ENCODE measurements around the gene TMOD4.
"Not testable (repeated sequence)": the region's sequence is repeated elsewhere in the genome, so short reads cannot be mapped to it uniquely, and the experiment has no call there.

The TMOD4 gene

GRCh38 chr1:151175863-151176262, at the start of gene TMOD4:
Gene TMOD4, minus strand, starts transcription at chr1:151175981. Its CDS starts 1,106 bp downstream, at chr1:151174875.
- DNase-seq (ENCODE audit: insufficient read length, low spot score) = no peak
- no peak for FAIRE-seq

- no peak for DNase-seq (ENCODE audit: insufficient read length, low spot score)
- FAIRE-seq = no peak
These were observed 46.3 kb upstream of the TMOD4 start for GRCh38 chr1:151222130-151222529.

- no peak for DNase-seq (ENCODE audit: insufficient read length, low spot score)
- FAIRE-seq = no peak
These were observed 45.8 kb upstream of the TMOD4 start for GRCh38 chr1:151221616-151222015.

- FAIRE-seq (no peak), DNase-seq (ENCODE audit: insufficient read length, low spot score) (no peak)
These were observed 37.8 kb upstream of the TMOD4 start for GRCh38 chr1:151213560-151213959.

GRCh38 chr1:151211972-151212705, 36.4 kb upstream of the TMOD4 start:
- FAIRE-seq = no peak

DNA sequence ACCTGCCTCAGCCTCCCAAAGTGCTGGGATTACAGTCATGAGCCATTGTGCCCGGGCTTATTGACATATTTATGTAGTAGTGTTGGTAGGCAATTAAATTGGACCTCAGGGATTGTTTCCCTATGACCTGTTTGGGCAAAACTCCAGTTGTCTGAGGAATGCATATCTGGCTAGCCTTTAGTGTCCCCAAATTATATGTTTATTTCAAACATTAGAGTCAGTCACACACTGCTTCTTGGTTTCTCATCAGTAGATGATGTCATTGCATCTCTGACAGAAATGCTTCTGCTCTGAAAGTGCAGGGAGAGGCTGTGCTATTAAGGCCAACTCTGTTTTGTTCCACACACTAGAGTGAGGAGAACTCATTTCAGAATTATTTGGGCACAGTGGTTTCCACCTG, 35.0 kb upstream of the TMOD4 start:
- DNase-seq (ENCODE audit: insufficient read length, low spot score) (no peak), FAIRE-seq (no peak)

More at GRCh38 chr1:151211972-151212705, 36.4 kb upstream of the TMOD4 start:
- no peak for DNase-seq (ENCODE audit: insufficient read length, low spot score)

GRCh38 chr1:151205381-151205965, 29.7 kb upstream of the TMOD4 start:
- not testable (repeated sequence) for DNase-seq (ENCODE audit: insufficient read length, low spot score); FAIRE-seq

- peak; percentile 54 for DNase-seq (ENCODE audit: insufficient read length, low spot score)
- no peak for FAIRE-seq
These were observed 24.2 kb upstream of the TMOD4 start for GRCh38 chr1:151199873-151200581.

DNA sequence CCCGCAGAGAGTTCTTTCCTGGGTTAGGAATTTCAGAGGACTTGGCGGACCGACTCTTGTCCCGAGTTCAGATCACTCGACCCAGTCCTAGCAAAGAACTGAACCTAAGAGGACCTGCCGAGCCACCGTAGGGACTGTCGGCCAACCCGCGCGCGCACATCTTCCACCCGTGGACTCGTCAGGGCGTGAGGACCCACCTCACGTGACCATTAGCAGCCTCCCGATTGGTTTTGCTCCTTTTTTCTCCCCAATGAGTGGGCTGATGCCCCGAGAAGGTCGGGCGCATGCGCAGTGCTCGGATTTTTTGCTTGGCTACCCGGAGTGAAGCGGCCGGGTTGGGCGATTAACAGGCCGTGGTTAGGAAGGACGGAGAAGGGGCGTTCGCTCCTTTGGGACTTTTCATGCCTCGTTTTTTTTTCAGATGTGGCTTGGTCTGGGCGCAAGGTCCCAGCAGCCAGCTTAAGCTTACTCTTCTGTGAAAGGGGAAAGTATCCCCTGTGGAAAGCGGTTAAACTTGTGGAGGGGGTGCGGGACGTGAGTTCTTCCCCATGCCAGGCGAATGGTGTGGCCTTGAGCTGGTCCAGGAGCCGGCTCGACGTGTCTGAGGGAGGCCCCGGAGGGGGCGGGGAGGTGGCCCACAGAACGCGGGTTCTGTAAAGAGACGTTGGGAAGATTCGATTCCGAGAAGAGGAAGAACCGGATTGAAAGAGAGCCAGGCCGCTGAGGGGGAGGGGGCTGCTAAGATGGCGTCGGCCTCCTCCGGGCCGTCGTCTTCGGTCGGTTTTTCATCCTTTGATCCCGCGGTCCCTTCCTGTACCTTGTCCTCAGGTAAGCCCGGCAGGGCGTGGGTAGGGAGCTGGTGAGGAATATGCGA, 22.7 kb upstream of the TMOD4 start, which contains the start of gene PIP5K1A:
TSS of gene PIP5K1A (plus strand) at position 299 of the 874 bp plus-strand sequence. CDS start at position 744, 445 bp downstream.
- FAIRE-seq (no peak), DNase-seq (ENCODE audit: insufficient read length, low spot score) (peak; percentile 98)

DNA sequence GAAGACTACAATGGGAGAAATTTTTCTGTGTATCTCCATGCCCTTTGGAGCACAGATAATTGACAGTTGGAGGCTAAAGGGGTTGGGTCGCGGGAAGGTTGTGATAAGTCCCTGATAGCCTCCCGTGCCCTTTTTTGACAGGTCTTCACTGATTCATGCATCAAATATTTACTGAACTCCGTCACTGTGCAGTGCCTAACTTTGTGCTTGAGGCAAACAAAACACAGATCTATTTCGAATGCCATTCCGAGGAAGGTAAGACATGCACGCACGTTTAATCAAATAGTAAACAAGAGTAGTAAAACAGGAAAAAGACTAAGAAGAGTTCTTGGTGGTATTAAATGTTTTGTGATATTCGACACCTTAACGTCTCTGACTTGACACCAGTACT, 22.1 kb upstream of the TMOD4 start:
- FAIRE-seq (no peak), DNase-seq (ENCODE audit: insufficient read length, low spot score) (no peak)

DNA sequence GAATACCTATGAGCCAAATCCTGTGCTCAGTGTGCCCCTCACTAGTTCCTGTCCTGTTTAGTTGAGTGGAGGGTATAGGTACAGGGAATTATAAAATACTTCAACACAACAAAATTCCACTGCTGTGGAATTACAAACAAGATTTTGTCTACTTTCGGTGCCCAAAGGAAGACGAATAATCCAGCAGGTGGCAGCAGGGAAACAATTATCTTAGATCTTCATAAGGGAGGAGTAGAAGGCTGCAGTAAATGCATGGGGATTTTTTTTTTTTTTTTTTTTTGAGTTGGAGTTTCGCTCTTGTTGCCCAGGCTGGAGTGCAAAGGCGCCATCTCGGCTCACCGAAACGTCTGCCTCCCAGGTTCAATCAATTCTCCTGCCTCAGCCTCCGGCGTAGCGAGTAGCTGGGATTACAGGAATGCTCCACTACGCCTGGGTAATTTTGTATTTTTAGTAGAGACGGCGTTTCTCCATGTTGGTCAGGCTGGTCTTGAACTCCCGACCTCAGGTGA, 20.6 kb upstream of the TMOD4 start:
- FAIRE-seq (no peak), DNase-seq (ENCODE audit: insufficient read length, low spot score) (peak; percentile 67)

GRCh38 chr1:151194894-151195594, 19.3 kb upstream of the TMOD4 start:
- DNase-seq (ENCODE audit: insufficient read length, low spot score) = peak; percentile 87
- FAIRE-seq = not testable (repeated sequence)

DNA sequence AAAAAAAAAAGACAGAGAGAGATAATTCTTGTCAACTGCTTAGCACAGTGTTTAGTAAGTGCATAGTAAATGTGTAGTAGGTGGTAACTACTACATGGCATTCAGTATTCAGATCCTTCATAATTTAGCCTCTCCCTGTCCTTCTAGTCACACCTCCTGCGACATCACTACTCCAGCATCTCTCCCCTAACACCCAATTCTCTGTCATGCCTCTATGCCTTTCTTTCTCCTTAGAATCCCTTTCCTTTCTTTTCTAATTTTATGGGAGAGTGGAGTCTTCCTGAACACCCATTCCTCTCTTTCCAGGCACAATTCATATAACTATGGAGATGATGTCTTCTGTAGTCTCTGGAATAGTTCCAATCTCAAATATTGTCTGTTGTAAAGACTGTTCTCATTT, 18.1 kb upstream of the TMOD4 start:
- DNase-seq (ENCODE audit: insufficient read length, low spot score) (no peak), FAIRE-seq (no peak)

- DNase-seq (ENCODE audit: insufficient read length, low spot score) = no peak
These were observed 17.5 kb upstream of the TMOD4 start for GRCh38 chr1:151193304-151193703.

DNA sequence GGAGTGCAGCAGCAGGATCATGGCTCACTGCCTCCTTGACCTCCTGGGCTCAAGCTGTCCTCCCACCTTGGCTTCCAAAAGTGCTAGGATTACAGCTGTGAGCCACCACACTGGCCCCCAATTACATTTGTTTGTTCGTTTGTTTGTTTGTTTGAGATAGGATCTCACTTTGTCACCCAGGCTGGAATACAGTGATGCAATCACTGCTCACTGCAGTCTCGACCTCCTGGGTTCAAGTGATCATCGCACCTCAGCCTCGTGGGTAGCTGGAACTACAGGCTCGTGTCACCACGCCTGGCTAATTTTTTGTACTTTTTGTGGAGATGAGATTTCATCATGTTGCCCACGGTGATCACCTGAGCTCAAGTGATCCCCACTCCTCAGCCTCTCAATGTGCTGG, 16.3 kb upstream of the TMOD4 start:
- no peak for DNase-seq (ENCODE audit: insufficient read length, low spot score)
- FAIRE-seq = no peak

More at GRCh38 chr1:151193304-151193703, 17.5 kb upstream of the TMOD4 start:
- no peak for FAIRE-seq

DNA sequence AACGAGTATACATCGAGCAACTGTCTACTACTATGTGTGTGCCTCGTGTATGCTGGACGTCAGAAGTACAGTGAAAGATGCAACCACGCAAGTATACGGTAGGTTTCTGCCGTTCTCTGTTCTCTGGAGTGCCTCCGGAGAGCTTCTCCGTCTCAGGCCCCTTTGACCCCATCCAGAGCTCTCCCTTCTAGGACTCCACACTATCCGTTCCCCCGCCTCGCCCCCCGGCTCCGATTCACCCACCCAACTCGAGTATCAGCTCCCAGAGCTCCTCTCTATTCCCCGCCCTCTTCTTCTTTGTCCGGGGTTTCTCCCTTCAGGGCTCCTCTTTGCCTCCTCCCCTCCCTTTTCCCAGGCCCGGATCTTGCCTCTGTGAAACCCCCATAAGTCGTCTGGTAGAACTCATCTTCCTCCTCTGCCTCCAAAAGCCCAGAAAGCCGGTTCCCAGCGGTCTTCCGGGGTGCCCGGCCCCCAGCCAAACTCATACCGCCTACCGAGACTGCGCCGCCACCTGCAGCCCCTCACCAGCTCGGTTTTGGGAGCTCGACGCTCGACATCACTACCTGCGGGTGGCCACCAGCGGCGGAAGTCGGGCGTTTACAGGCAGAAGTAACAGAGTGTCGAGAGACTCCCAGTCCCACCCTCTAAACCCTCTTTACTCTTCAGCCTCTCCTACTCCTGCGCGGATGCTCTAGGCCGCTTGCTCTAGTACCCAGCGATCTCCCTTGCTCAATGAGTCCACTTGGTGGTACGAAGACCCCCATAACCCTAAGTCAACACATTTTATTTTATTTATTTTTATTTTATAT, 14.1 kb upstream of the TMOD4 start, which contains the start of gene VPS72:
TSS of gene VPS72 (minus strand) at position 561 of the 809 bp plus-strand sequence. CDS start at position 485, 76 bp downstream.
- no peak for FAIRE-seq
- DNase-seq (ENCODE audit: insufficient read length, low spot score) = peak; percentile 84

DNA sequence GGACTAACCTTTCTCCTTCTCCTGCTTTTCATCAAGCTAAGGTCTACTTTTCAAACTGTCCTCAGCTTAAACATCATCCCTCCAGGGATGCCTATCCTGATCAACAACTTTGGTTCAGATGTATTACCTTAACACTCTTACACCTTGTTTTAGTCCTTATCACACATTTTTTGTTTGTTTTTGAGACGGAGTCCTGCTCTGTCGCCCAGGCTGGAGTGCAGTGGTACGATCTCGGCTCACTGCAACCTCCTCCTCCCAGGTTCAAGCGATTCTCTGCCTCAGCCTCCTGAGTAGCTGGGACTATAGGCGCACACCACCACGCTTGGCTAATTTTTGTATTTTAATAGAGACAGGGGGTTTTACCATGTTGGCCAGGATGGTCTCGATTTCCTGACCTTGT, 12.9 kb upstream of the TMOD4 start:
- FAIRE-seq; DNase-seq (ENCODE audit: insufficient read length, low spot score): not testable (repeated sequence)

DNA sequence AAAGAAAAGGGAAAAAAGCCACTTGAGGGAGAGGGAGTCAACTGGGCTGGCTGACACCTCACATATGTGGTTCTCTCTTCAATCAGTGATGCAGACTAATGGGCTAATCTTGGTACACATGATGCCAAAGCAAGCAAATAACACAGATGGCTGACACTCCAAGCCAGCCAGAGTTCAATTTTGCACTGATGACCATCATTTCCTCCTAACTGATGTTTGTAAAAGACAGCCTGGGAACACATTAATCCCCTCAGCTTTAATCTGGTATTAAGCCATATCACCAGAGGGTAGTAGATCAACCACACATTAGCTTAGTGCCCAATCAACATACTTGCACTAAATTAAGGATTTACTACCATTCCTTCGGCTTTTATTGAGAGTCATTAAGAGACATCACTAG, 11.4 kb upstream of the TMOD4 start:
- DNase-seq (ENCODE audit: insufficient read length, low spot score) (no peak), FAIRE-seq (no peak)

- DNase-seq (ENCODE audit: insufficient read length, low spot score) = no peak
- FAIRE-seq = no peak
These were observed 8.4 kb upstream of the TMOD4 start for GRCh38 chr1:151184211-151184610.
